ENCODE results near the gene TMCO4. TPM values are rescaled to one million over a fixed set of nuclear protein-coding genes. Genes with fewer than 3 reads are reported as not detected.

TMCO4 gene
- total RNA-seq, 1 experiment from 2014 or later = 19.7 TPM

DNA sequence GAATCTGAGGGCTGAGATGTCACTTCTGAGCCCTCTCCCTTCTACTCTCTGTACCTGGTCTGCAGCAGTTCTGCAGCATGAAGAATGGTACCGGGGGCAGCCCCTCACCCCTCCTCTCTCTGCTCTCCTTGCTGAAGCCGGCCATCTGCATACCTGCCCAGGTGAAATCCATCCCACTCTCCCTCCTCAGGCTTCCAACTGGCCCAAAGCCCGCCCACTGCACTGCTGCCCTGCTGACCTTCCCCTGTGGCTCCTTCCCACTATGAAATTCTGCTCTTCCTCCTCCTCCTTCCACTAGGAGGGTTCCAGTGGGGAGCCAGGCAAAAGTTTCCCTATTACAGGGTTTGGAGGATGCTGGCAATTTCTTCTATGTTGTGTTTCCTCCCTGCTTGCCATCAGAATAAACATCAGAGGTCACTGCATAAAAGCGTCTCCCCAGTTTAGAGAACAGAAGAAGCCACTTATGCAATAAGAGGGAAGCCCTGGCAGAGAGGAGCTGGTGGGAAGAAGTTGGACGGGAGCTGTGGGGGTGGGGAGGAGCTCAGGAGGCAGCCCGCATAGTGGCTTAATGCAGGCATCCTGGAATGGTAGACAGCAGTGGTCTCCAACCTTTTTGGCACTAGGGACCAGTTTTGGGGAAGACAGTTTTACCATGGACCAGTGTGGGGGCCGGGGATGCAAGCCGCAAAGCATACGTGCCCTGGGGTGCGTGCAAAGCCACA lies 30.3 kb downstream of the TMCO4 start:
- H3F3A ChIP-seq (ENCODE audit: low read length, unreplicated experiment) = no peaks in the 10 kb centered on the region
- DNase-seq (no peak), ATAC-seq (no peak)
- H3K79me2 ChIP-seq (ENCODE audit: low read length) = no peaks in the 10 kb centered on the region
- no peak overlapping the region for H3K4me2 ChIP-seq (ENCODE audit: low read length)
- H4K20me1 ChIP-seq (ENCODE audit: low read length) = no peaks in the 10 kb centered on the region
- CTCF ChIA-PET = no interaction called here
- no peak overlapping the region for H2AFZ ChIP-seq (ENCODE audit: low read length)
- H3K9ac ChIP-seq (ENCODE audit: low read length) = no peak overlapping the region
- H3K4me1 ChIP-seq (ENCODE audit: insufficient read depth, low read length) = peaks cover 36% of the 10 kb centered on the region
- TF ChIP-seq, protein P1, sequence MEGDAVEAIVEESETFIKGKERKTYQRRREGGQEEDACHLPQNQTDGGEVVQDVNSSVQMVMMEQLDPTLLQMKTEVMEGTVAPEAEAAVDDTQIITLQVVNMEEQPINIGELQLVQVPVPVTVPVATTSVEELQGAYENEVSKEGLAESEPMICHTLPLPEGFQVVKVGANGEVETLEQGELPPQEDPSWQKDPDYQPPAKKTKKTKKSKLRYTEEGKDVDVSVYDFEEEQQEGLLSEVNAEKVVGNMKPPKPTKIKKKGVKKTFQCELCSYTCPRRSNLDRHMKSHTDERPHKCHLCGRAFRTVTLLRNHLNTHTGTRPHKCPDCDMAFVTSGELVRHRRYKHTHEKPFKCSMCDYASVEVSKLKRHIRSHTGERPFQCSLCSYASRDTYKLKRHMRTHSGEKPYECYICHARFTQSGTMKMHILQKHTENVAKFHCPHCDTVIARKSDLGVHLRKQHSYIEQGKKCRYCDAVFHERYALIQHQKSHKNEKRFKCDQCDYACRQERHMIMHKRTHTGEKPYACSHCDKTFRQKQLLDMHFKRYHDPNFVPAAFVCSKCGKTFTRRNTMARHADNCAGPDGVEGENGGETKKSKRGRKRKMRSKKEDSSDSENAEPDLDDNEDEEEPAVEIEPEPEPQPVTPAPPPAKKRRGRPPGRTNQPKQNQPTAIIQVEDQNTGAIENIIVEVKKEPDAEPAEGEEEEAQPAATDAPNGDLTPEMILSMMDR (conservative IDR thresholded peaks at IDR 0.05; ENCODE audit: low read depth, low read length) = no peak
- TF ChIP-seq EZH2 (IDR thresholded peaks at IDR 0.05; ENCODE audit: low read length, unreplicated experiment) (no peak), EZH2phosphoT487 (IDR thresholded peaks at IDR 0.05; ENCODE audit: borderline replicate concordance, low read length) (no peak)
- no peaks in the 10 kb centered on the region for H3K36me3 ChIP-seq (ENCODE audit: low read depth, low read length)
- H3K27me3 ChIP-seq (ENCODE audit: low read length) = no peaks in the 10 kb centered on the region
- BruUV-seq (replicated peaks) = no TSS peak
- H3K9me2 ChIP-seq (replicated peaks; ENCODE audit: low read length) = no peaks in the 10 kb centered on the region
- no peaks in the 10 kb centered on the region for H3K9me3 ChIP-seq (ENCODE audit: low read length)
- intact Hi-C loops (cut with micrococcal nuclease) = no loop called here
- H3K27ac ChIP-seq (ENCODE audit: low read length) = no peak overlapping the region
- no peak overlapping the region for H3K4me3 ChIP-seq (ENCODE audit: low read length)
- POLR2A ChIA-PET (ENCODE audit: unreplicated experiment) = no interaction called here

DNA sequence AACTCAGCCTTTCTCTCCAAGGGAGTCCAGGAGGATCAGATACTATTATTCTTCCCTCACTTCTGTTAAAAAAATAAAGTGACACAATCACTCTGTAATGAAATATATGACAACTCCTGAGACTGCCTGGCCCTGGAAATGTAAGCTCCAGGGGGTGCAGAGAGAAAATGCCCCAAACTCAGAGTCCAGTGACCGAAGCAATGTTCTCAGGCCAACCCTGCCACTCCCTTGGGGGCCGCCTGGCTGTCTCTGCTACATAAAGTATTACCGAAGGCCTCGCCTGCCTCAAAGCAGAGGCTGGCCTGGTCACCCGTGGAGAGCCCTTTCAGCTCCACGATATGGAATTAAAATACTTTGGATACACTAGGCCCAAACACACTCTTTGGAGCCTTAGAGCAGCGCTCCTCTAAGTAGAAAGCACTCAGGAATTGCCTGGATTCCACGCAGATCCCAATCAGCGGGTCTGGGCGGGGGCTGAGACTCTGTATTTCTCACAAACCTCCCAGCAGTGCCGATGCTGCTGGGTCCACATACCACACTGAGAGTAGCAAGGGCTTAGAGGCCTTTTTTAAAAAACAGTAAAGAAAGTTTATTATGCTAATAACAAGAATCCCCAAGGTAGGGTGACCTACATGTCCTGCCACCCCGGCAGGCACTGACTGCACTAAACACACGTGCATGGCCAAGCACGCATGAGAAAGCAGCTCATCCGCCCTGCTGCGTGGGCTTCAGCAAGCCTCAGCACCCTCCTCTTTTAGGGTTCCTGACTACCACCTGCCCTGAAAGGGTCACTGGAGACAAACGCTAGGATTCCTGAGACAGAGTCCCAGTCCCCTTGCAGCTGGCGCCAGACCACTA lies 31.1 kb downstream of the TMCO4 start:
- no peaks in the 10 kb centered on the region for H4K20me1 ChIP-seq (ENCODE audit: low read length)
- intact Hi-C loops (cut with micrococcal nuclease) = no loop called here
- no peak overlapping the region for H3K27ac ChIP-seq (ENCODE audit: low read length)
- no peaks in the 10 kb centered on the region for H3K9me3 ChIP-seq (ENCODE audit: low read length)
- ATAC-seq (no peak), DNase-seq (no peak)
- no peaks in the 10 kb centered on the region for H3K79me2 ChIP-seq (ENCODE audit: low read length)
- POLR2A ChIA-PET (ENCODE audit: unreplicated experiment) = no interaction called here
- TF ChIP-seq, protein P1 (conservative IDR thresholded peaks at IDR 0.05; ENCODE audit: low read depth, low read length) = no peak
- no peak for TF ChIP-seq EZH2phosphoT487 (IDR thresholded peaks at IDR 0.05; ENCODE audit: borderline replicate concordance, low read length)
- H2AFZ ChIP-seq (ENCODE audit: low read length) = no peak overlapping the region
- H3K9me2 ChIP-seq (replicated peaks; ENCODE audit: low read length) = no peaks in the 10 kb centered on the region
- CTCF ChIA-PET = no interaction called here
- BruUV-seq (replicated peaks) = no TSS peak
- peaks cover 36% of the 10 kb centered on the region for H3K4me1 ChIP-seq (ENCODE audit: insufficient read depth, low read length)
- H3K36me3 ChIP-seq (ENCODE audit: low read depth, low read length) = no peaks in the 10 kb centered on the region
- H3K4me3 ChIP-seq (ENCODE audit: low read length) = no peak overlapping the region
- H3K4me2 ChIP-seq (ENCODE audit: low read length) = no peak overlapping the region
- H3F3A ChIP-seq (ENCODE audit: low read length, unreplicated experiment) = no peaks in the 10 kb centered on the region
- no peak overlapping the region for H3K9ac ChIP-seq (ENCODE audit: low read length)
- no peaks in the 10 kb centered on the region for H3K27me3 ChIP-seq (ENCODE audit: low read length)
